ENCODE data around the gene MXD3. TPM values are rescaled to one million over a fixed set of nuclear protein-coding genes. Genes with fewer than 3 reads are reported as not detected.
"Not testable (repeated sequence)": the region's sequence is repeated elsewhere in the genome, so short reads cannot be mapped to it uniquely, and the experiment has no call there.

The MXD3 gene
- total RNA-seq, 1 donor from 2014 or later, result 20.9 TPM

DNA sequence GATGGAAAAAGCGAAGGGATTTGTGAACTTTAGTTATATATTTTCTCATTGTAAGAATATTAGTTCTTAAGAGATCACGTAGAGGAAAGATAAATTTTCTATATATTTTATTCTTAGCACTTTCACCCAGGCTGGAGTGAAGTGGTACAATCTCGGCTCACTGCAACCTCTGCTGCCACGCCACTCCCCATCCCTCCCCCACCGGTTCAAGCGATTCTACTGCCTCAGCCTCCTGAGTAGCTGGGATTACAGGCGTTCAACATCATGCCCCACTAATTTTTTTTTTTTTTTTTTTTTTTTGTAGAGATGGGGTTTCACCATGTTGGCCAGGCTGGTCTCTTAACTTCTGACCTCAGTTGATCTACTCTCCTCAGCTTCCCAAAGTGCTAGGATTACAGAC, 50.7 kb downstream of the MXD3 start:
- no peak for DNase-seq

DNA sequence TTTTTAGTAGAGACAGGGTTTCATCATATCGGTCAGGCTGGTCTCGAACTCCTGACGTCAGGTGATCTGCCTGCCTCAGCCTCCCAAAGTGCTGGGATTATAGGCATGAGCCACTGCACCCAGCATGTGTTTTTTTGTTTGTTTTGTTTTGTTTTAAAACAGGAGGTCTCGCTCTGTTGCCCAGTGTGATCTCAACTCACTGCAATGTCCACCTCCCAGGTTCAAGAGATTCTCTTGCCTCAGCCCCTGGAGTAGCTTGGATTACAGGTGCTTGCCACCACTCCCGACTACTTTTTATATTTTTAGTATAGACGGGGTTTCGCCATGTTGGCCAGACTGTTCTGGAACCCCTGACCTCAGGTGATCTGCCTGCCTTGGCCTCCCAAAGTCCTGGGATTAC, 53.0 kb downstream of the MXD3 start:
- DNase-seq, result not testable (repeated sequence)

Other genes starting within 250 kb of the MXD3 start
- 2.6 and 8.1 TPM in 2 replicates for gene FGFR4, start 225.0 kb downstream of the MXD3 start, total RNA-seq
- 48.7 and 64.7 TPM in 2 replicates for gene NSD1, start 178.1 kb downstream of the MXD3 start, total RNA-seq
- gene RAB24, start 8.2 kb downstream of the MXD3 start, total RNA-seq, result 12.8 and 20.8 TPM in 2 replicates
- gene PRELID1, start 8.1 kb downstream of the MXD3 start, total RNA-seq, result 125 and 161 TPM in 2 replicates
- gene LMAN2, start 39.8 kb upstream of the MXD3 start, total RNA-seq, result 407 and 457 TPM in 2 replicates
- gene RGS14, start 46.0 kb upstream of the MXD3 start, total RNA-seq, result 4.4 and 9.9 TPM in 2 replicates
- not detected in 2 replicates for gene SLC34A1, start 72.5 kb upstream of the MXD3 start, total RNA-seq
- not detected in 2 replicates for gene PFN3, start 88.8 kb upstream of the MXD3 start, total RNA-seq
- 0.85 and 1.3 TPM in 2 replicates for gene F12, start 97.7 kb upstream of the MXD3 start, total RNA-seq
- gene GRK6, start 114.8 kb upstream of the MXD3 start, total RNA-seq, result 22.0 and 32.3 TPM in 2 replicates
- gene PRR7, start 134.9 kb upstream of the MXD3 start, total RNA-seq, result 4.5 and 4.8 TPM in 2 replicates
- gene DBN1, start 161.7 kb upstream of the MXD3 start, total RNA-seq, result 147 and 157 TPM in 2 replicates
- 38.3 and 73.0 TPM in 2 replicates for gene PDLIM7, start 185.7 kb upstream of the MXD3 start, total RNA-seq
- gene DOK3, start 197.9 kb upstream of the MXD3 start, total RNA-seq, result 2.0 and 4.6 TPM in 2 replicates
- 68.2 and 98.8 TPM in 2 replicates for gene DDX41, start 205.1 kb upstream of the MXD3 start, total RNA-seq
- 14.6 and 31.0 TPM in 2 replicates for gene FAM193B, start 242.7 kb upstream of the MXD3 start, total RNA-seq

Data from dermis blood vessel endothelial cell (primary cell).